SK-N-SH (cell line): Measurements from ENCODE around the gene ARID1B.

Experiments used
- CTCF ChIP-seq: fragments of 200-600 bp; sonication (generic); IDR thresholded peaks from 2 replicates; pipeline ENCODE4 v1.6.1; 2017; ENCODE audit warnings: antibody characterized with exemption, mild to moderate bottlenecking, moderate library complexity
- GABPA ChIP-seq: IDR thresholded peaks from 2 replicates; pipeline ENCODE4 v1.4.0; 2012; ENCODE audit warnings: low read depth, mild to moderate bottlenecking
- NRF1 ChIP-seq: IDR thresholded peaks from 2 replicates; pipeline ENCODE4 v1.6.1; 2012; ENCODE audit warnings: low read depth, mild to moderate bottlenecking, low read length

- TF ChIP-seq CTCF (no peak), GABPA (no peak), NRF1 (no peak)
These were observed 462.5 kb downstream of the ARID1B start for GRCh38 chr6:157239671-157240058.
